IPS-20b (cell line): ENCODE measurements around the gene PROK2.

Source experiments
- H3K27ac ChIP-seq: one replicate; pipeline ENCODE4 v1.5.1; 2013; ENCODE audit warnings: low read length
- H3K27me3 ChIP-seq: 2 replicates; pipeline ENCODE4 v1.6.1; 2013; ENCODE audit warnings: mild to moderate bottlenecking, low read length, inconsistent platforms; ENCODE audit not compliant: insufficient read depth
- H3K36me3 ChIP-seq: 2 replicates; pipeline ENCODE4 v1.6.1; 2013; ENCODE audit warnings: low read depth, mild to moderate bottlenecking, inconsistent platforms, low read length, moderate library complexity; ENCODE audit not compliant: insufficient read depth
- H3K4me1 ChIP-seq: 2 replicates; pipeline ENCODE4 v1.6.1; 2013; ENCODE audit warnings: mild to moderate bottlenecking, control low read depth, inconsistent platforms, low read length, moderate library complexity; ENCODE audit not compliant: insufficient read depth
- H3K4me3 ChIP-seq: 2 replicates; pipeline ENCODE4 v1.5.1; 2013; ENCODE audit warnings: mild to moderate bottlenecking, low read length, inconsistent platforms
- H3K9ac ChIP-seq: 2 replicates; pipeline ENCODE4 v1.6.1; 2013; ENCODE audit warnings: low read depth, mild to moderate bottlenecking, inconsistent platforms, low read length, moderate library complexity
- H3K9me3 ChIP-seq: 2 replicates; pipeline ENCODE4 v1.6.1; 2013; ENCODE audit warnings: mild to moderate bottlenecking, low read depth, low read length, inconsistent platforms; ENCODE audit not compliant: insufficient read depth

Gene PROK2

DNA sequence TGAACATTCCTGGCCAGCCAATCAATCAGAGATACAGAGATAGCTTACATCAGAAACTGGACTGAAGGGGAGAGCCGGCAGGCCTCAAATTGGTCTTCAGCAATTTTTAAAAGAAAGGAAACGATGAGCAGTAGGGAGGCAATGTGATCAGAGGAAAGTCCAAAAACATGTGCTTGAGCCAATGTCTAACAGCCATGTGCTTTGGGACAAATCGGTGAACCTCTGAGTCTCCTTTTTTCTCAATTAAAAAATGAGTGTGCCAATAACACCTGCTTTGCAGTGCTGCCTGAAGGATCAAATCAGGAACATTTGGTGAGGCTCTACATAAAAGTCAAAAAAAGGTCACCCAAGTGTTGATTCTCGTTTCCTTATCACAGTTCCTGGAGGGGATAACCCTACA is 52.3 kb downstream of the PROK2 start:
- Histone ChIP-seq H3K9ac (no peak overlapping the region), H3K9me3 (no peaks in the 10 kb centered on the region), H3K36me3 (no peaks in the 10 kb centered on the region), H3K27me3 (no peaks in the 10 kb centered on the region), H3K27ac (no peak overlapping the region), H3K4me3 (no peak overlapping the region), H3K4me1 (peaks cover 11% of the 10 kb centered on the region)

DNA sequence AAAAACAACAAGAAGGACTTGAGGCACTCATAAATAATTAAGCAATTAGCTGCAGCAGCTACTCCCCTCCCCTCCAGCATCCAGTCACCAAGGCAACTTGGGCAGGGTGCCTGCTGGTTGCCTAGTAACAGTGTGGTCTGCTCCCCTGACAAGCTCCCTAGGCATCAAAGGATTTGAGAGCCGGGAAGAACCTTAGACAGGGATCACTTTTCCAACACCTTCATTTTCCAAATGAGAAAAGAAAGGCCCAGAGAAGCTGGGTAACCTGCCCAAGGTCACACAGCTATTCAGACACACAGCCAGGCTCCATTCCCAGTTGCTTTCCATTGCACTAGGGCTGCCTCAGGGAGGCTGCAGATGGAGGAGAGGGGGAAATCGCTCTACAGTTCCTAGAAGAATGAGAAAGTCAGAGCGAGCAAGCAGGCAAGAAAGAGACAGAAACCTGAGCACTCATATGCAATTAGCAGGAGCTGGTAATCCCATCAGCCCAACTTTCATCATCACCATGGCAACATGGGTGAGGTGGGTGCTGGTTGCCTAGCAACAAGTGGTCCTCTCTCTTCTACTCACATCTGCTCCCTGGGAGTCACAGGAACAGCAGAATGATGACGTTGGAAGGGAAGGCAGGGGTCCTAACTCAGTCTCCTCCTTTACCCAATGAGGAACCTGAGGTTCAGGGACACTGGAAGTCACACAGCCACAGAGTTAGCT is 56.2 kb downstream of the PROK2 start:
- H3K4me3 ChIP-seq, result no peak overlapping the region
- H3K36me3 ChIP-seq, result no peaks in the 10 kb centered on the region
- no peaks in the 10 kb centered on the region for H3K9me3 ChIP-seq
- H3K27ac ChIP-seq, result no peak overlapping the region
- peaks cover 14% of the 10 kb centered on the region for H3K4me1 ChIP-seq
- peaks cover 25% of the 10 kb centered on the region for H3K27me3 ChIP-seq
- H3K9ac ChIP-seq, result no peak overlapping the region

DNA sequence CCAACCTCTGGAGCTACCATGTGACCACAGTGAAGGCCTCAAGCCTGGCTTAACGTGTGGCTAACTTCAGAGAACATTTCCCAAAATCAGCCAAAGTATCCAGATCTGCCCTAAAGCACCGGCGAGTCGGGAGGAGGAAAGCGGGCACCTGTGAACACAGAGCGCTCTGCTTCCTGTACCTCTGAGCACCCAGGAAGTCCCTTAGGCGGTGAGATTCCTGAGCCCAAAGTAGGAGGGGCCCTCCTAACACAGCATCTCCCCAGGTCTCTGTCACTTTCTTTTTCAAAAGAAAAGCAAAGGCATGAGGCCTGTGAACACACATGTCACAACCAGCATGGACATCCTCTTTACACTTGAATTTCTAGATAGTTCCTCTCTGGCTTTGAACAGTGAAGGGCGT is 58.8 kb downstream of the PROK2 start:
- H3K27ac ChIP-seq, result no peak overlapping the region
- peak overlapping the region; percentile 58; the same call in 1 of the 2 replicates for H3K4me3 ChIP-seq
- no peaks in the 10 kb centered on the region for H3K36me3 ChIP-seq
- H3K9ac ChIP-seq, result peak overlapping the region; percentile 63; the same call in 1 of the 2 replicates
- H3K4me1 ChIP-seq, result peaks cover 14% of the 10 kb centered on the region
- no peaks in the 10 kb centered on the region for H3K9me3 ChIP-seq
- peaks cover 40% of the 10 kb centered on the region for H3K27me3 ChIP-seq

DNA sequence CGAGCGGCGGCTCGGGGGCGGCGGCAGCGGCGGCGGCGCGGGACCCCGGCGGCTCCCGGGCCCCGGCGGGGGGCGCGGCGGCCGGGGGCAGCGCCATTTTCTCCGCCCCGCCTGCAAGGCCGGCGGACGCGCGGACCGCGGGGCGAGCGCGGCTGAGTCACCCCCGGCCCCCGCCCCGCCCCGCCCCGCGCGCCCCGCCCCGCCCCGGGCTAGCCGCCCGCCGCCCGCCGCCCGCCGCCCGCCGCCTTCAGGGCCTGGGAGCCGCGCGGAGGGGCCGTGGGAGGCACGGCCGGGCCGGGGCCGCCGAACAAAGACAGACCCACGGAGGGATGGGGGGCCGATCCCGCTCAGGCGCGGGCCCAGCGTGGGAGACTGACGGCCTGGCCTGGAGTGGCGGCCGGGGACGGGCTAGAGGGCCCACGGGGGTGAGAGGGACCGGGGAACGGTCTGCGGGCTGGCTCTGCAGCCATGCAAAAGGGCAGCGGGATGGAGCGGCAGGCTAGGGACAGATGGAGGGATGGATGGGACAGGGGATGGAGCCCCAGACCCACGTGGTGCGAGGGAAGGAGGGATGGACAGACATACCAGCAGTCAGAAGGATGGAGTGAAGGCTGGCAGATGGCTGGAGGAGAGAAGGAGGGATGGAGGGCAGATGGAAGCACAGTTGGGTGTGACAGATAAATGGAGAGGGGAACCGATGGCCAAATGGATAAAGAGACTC is 59.5 kb downstream of the PROK2 start, which contains the start of gene EIF4E3:
Gene EIF4E3 (minus strand): TSS at position 132 of the 721 bp plus-strand sequence. CDS start 35 bp downstream, at position 97.
- Histone ChIP-seq H3K4me1 (peaks cover 13% of the 10 kb centered on the region), H3K27ac (no peak within 1 kb of the TSS), H3K9ac (peak within 1 kb of the TSS; percentile 63; the same call in 1 of the 2 replicates), H3K36me3 (no peaks in the 10 kb centered on the region), H3K27me3 (peaks cover 40% of the 10 kb centered on the region), H3K4me3 (peak within 1 kb of the TSS; percentile 77), H3K9me3 (no peaks in the 10 kb centered on the region)

DNA sequence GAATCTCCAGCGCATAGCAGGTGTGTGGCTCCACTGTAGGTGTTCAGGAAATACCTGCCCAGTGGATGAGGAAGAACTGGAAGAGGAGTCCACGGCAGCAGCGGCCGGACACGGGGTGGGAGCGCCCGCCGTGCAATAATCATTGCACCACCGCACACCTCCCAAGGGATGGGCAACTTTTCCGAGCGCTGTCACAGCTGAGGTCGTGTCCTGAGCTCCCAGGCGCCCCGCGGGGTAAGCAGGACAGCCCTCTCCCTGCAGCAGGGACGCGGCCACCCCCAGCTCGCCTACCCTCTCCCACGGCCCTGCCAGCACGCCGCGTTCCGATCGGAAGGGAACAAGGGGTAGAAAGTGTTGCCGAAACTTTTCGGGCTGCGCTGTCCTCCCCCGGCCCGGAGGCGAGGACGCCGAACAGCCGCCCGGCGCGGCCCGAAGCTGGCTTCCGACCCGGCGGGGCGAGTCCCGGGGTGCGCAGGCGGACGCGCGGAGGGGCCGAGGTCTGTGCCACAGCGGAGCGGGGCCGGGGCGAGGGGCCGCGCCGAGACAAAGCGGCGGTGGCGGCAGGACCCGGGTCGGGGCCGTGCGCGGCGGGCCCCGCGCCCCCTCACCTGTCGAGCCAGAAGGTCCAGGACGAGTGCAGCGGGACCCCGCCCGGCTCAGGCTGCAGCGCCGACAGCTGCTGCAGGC is 60.2 kb downstream of the PROK2 start:
- Histone ChIP-seq H3K27me3 (peaks cover 40% of the 10 kb centered on the region), H3K4me1 (peaks cover 8% of the 10 kb centered on the region; the same call in 1 of the 2 replicates), H3K9ac (peak overlapping the region; percentile 60; the same call in 1 of the 2 replicates), H3K27ac (no peak overlapping the region), H3K9me3 (no peaks in the 10 kb centered on the region), H3K36me3 (no peaks in the 10 kb centered on the region), H3K4me3 (peak overlapping the region; percentile 77)

DNA sequence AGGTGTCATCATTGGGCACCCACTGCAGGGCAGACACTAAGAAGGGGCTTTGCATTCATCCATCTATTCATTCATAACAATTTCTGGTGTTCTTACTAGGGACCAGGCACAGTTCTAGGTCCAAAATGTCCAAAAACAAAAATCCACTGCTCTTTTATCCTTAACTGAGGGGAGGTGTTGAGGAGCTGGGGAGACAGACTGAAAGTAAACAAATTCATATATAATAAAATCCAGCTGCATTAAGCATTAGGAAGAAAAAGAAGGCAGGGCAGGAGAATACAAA is 60.8 kb downstream of the PROK2 start:
- no peaks in the 10 kb centered on the region for H3K36me3 ChIP-seq
- H3K9me3 ChIP-seq, result no peaks in the 10 kb centered on the region
- peaks cover 40% of the 10 kb centered on the region for H3K27me3 ChIP-seq
- peak overlapping the region; percentile 60; the same call in 1 of the 2 replicates for H3K9ac ChIP-seq
- peaks cover 4% of the 10 kb centered on the region; the same call in 1 of the 2 replicates for H3K4me1 ChIP-seq
- H3K4me3 ChIP-seq, result peak overlapping the region; percentile 77
- H3K27ac ChIP-seq, result no peak overlapping the region

DNA sequence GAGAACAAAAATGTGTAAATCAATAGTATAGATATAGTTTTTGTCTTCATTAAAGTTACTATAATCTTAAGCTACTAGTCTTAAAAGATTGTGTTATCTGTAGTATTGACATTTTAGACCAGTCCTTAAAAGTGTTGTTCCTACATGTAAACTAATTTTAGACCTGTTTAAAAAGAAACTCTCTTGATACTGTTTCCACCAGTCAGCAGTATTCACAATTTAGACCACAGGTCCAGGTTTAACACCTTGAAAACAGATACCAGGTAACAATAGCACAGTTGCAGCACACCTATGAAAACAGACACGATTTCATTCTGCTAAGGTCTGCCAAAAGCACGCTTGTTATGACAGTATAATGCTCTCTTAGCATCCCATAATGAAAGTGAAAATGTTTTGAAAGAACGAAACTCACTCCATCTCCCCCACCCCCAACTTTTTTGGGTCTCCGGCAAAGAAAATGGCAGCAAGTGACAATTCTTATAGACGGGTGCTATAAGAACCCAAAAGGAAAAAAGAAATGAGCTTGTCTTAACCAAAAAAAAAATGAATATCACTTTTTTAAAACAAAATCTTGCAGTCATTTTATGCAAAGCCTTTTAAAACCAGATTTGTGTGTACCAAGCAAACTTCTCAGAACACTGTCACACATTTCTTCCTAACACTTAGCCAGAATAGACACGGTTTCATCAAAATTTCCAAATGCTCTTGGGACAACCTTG is 61.3 kb downstream of the PROK2 start:
- peaks cover 4% of the 10 kb centered on the region; the same call in 1 of the 2 replicates for H3K4me1 ChIP-seq
- no peak overlapping the region for H3K27ac ChIP-seq
- no peak overlapping the region for H3K9ac ChIP-seq
- H3K27me3 ChIP-seq, result peaks cover 40% of the 10 kb centered on the region
- no peaks in the 10 kb centered on the region for H3K9me3 ChIP-seq
- H3K4me3 ChIP-seq, result peak overlapping the region; percentile 77
- no peaks in the 10 kb centered on the region for H3K36me3 ChIP-seq

DNA sequence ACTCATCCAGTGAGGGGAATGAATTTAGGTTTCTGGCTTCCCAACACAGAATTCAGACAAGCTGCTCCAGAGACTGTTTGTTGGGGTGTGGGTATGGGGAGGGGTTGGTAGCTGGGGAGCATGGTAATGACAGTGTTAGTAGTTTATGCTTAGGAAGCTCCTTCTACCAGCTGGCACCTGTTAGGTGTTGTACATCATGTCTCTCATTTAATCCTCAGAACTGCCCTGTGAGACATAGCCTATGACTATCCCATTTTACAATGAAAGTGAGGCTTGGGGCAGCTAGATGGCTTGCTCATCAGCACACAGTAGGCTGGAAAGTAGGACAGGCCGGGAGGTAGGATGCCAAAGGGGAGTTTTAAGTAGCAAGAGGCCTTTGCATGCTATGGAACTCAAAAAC is 62.3 kb downstream of the PROK2 start:
- Histone ChIP-seq H3K27ac (no peak overlapping the region), H3K9me3 (no peaks in the 10 kb centered on the region), H3K4me3 (no peak overlapping the region), H3K36me3 (no peaks in the 10 kb centered on the region), H3K4me1 (peaks cover 4% of the 10 kb centered on the region; the same call in 1 of the 2 replicates), H3K27me3 (peaks cover 40% of the 10 kb centered on the region), H3K9ac (no peak overlapping the region)
